ENCODE measurements around the gene MOSMO.
"Not testable (repeated sequence)": the region's sequence is repeated elsewhere in the genome, so short reads cannot be mapped to it uniquely, and the experiment has no call there.

MOSMO gene

GRCh38 chr16:21997697-21998480 lies 10.0 kb upstream of the MOSMO start:
- H3K27me3 ChIP-seq, result no peaks in the 10 kb centered on the region
- TF ChIP-seq Cebpa-rat (IDR thresholded peaks at IDR 0.05), result no peak
- H3K9ac ChIP-seq, result no peak overlapping the region
- H3K9me3 ChIP-seq, result 0 out of 2 replicates have a peak, but pooled peaks cover 6% of the 10 kb centered on the region
- H3K36me3 ChIP-seq, result no peaks in the 10 kb centered on the region
- H3K4me2 ChIP-seq, result no peak overlapping the region
- no peaks in the 10 kb centered on the region for H4K20me1 ChIP-seq
- H3K4me1 ChIP-seq, result peaks cover 14% of the 10 kb centered on the region
- no peak overlapping the region for H3K4me3 ChIP-seq
- H3K27ac ChIP-seq, result no peak overlapping the region

- Histone ChIP-seq H3K27ac (no peak overlapping the region), H3K4me1 (peaks cover 8% of the 10 kb centered on the region; the same call in 1 of the 2 replicates), H3K4me3 (no peak overlapping the region), H3K27me3 (no peaks in the 10 kb centered on the region), H4K20me1 (no peaks in the 10 kb centered on the region), H3K9ac (no peak overlapping the region), H3K36me3 (no peaks in the 10 kb centered on the region), H3K4me2 (no peak overlapping the region), H3K9me3 (no peaks in the 10 kb centered on the region)
- no peak for TF ChIP-seq Cebpa-rat (IDR thresholded peaks at IDR 0.05)
These were observed 6.3 kb upstream of the MOSMO start for GRCh38 chr16:22001591-22001990.

GRCh38 chr16:22002047-22002446 lies 5.9 kb upstream of the MOSMO start:
- H3K27ac ChIP-seq, result not testable (repeated sequence)

GRCh38 chr16:22003195-22003594 lies 4.7 kb upstream of the MOSMO start:
- H4K20me1 ChIP-seq, result no peaks in the 10 kb centered on the region
- H3K4me2 ChIP-seq, result no peak overlapping the region
- H3K9me3 ChIP-seq, result no peaks in the 10 kb centered on the region
- no peaks in the 10 kb centered on the region for H3K36me3 ChIP-seq
- H3K9ac ChIP-seq, result no peak overlapping the region
- H3K4me3 ChIP-seq, result no peak overlapping the region
- H3K27me3 ChIP-seq, result no peaks in the 10 kb centered on the region
- peaks cover 8% of the 10 kb centered on the region for H3K4me1 ChIP-seq
- no peak for TF ChIP-seq Cebpa-rat (IDR thresholded peaks at IDR 0.05)
- H3K27ac ChIP-seq, result no peak overlapping the region

More at GRCh38 chr16:22002047-22002446, 5.9 kb upstream of the MOSMO start:
- not testable (repeated sequence) for H3K9ac ChIP-seq, H4K20me1 ChIP-seq, H3K9me3 ChIP-seq, H3K4me3 ChIP-seq, H3K4me2 ChIP-seq, H3K36me3 ChIP-seq, H3K27me3 ChIP-seq
- H3K4me1 ChIP-seq, result peaks cover 12% of the 10 kb centered on the region

GRCh38 chr16:22004341-22004740 lies 3.6 kb upstream of the MOSMO start:
- TF ChIP-seq Cebpa-rat (IDR thresholded peaks at IDR 0.05), result no peak
- no peak overlapping the region for H3K27ac ChIP-seq
- no peaks in the 10 kb centered on the region for H3K9me3 ChIP-seq
- H3K4me3 ChIP-seq, result no peak overlapping the region
- H4K20me1 ChIP-seq, result peaks cover 10% of the 10 kb centered on the region
- H3K27me3 ChIP-seq, result no peaks in the 10 kb centered on the region
- no peaks in the 10 kb centered on the region for H3K36me3 ChIP-seq
- peaks cover 15% of the 10 kb centered on the region for H3K4me1 ChIP-seq
- H3K9ac ChIP-seq, result no peak overlapping the region
- H3K4me2 ChIP-seq, result no peak overlapping the region

GRCh38 chr16:22005746-22006145 lies 2.2 kb upstream of the MOSMO start:
- no peak overlapping the region for H3K27ac ChIP-seq
- TF ChIP-seq Cebpa-rat (IDR thresholded peaks at IDR 0.05), result no peak
- H3K9me3 ChIP-seq, result no peaks in the 10 kb centered on the region
- no peaks in the 10 kb centered on the region for H3K36me3 ChIP-seq
- no peaks in the 10 kb centered on the region for H3K27me3 ChIP-seq
- no peak overlapping the region for H3K9ac ChIP-seq
- peaks cover 24% of the 10 kb centered on the region for H4K20me1 ChIP-seq
- no peak overlapping the region for H3K4me3 ChIP-seq
- no peak overlapping the region for H3K4me2 ChIP-seq
- H3K4me1 ChIP-seq, result peaks cover 21% of the 10 kb centered on the region

GRCh38 chr16:22006636-22007035 lies 1.3 kb upstream of the MOSMO start:
- H3K27me3 ChIP-seq, result no peaks in the 10 kb centered on the region

GRCh38 chr16:22007159-22007508 lies 777 bp upstream of the MOSMO start:
- peaks cover 21% of the 10 kb centered on the region for H3K4me1 ChIP-seq
- peak overlapping the region; percentile 86 for H3K9ac ChIP-seq
- no peaks in the 10 kb centered on the region for H3K9me3 ChIP-seq
- H3K4me2 ChIP-seq, result peak overlapping the region; percentile 93
- H3K27me3 ChIP-seq, result no peaks in the 10 kb centered on the region
- H3K36me3 ChIP-seq, result no peaks in the 10 kb centered on the region
- H3K4me3 ChIP-seq, result peak overlapping the region; percentile 86
- peaks cover 37% of the 10 kb centered on the region for H4K20me1 ChIP-seq
- H3K27ac ChIP-seq, result no peak overlapping the region
- no peak for TF ChIP-seq Cebpa-rat (IDR thresholded peaks at IDR 0.05)

More at GRCh38 chr16:22006636-22007035, 1.3 kb upstream of the MOSMO start:
- no peak overlapping the region for H3K9ac ChIP-seq
- peaks cover 21% of the 10 kb centered on the region for H3K4me1 ChIP-seq
- no peak overlapping the region for H3K4me3 ChIP-seq
- H3K9me3 ChIP-seq, result no peaks in the 10 kb centered on the region
- no peaks in the 10 kb centered on the region for H3K36me3 ChIP-seq
- peak overlapping the region; percentile 93; the same call in 1 of the 2 replicates for H3K4me2 ChIP-seq
- H4K20me1 ChIP-seq, result peaks cover 32% of the 10 kb centered on the region
- TF ChIP-seq Cebpa-rat (IDR thresholded peaks at IDR 0.05), result no peak
- no peak overlapping the region for H3K27ac ChIP-seq

GRCh38 chr16:22008215-22009059 lies 526 bp downstream of the MOSMO start:
- Histone ChIP-seq H3K9ac (peak overlapping the region; percentile 86), H3K27ac (peak overlapping the region; percentile 77)
- no peak for TF ChIP-seq Cebpa-rat (IDR thresholded peaks at IDR 0.05)

GRCh38 chr16:22010902-22011301 lies 3.0 kb downstream of the MOSMO start:
- peaks cover 26% of the 10 kb centered on the region for H3K4me1 ChIP-seq

More at GRCh38 chr16:22008215-22009059, 526 bp downstream of the MOSMO start:
- Histone ChIP-seq H3K9me3 (no peaks in the 10 kb centered on the region), H3K4me1 (peaks cover 21% of the 10 kb centered on the region), H3K36me3 (no peaks in the 10 kb centered on the region), H3K4me2 (peak overlapping the region; percentile 99), H3K27me3 (no peaks in the 10 kb centered on the region), H3K4me3 (peak overlapping the region; percentile 86), H4K20me1 (peaks cover 50% of the 10 kb centered on the region)

More at GRCh38 chr16:22010902-22011301, 3.0 kb downstream of the MOSMO start:
- no peaks in the 10 kb centered on the region for H3K36me3 ChIP-seq
- H3K4me2 ChIP-seq, result no peak overlapping the region
- H3K27ac ChIP-seq, result no peak overlapping the region
- H3K9me3 ChIP-seq, result no peaks in the 10 kb centered on the region
- no peak overlapping the region for H3K4me3 ChIP-seq
- H4K20me1 ChIP-seq, result peaks cover 75% of the 10 kb centered on the region
- H3K9ac ChIP-seq, result no peak overlapping the region
- H3K27me3 ChIP-seq, result no peaks in the 10 kb centered on the region
- no peak for TF ChIP-seq Cebpa-rat (IDR thresholded peaks at IDR 0.05)

Data from BLaER1 (cell line).